ENCODE measurements around the gene HRH4. TPM values are rescaled to one million over a fixed set of nuclear protein-coding genes. Genes with fewer than 3 reads are reported as not detected.

HRH4 gene
- total and polyA plus RNA-seq, 2 of the 13 experiments (the other 11 are each of a cell fraction or from before 2014, with no cell fraction given) = not detected

DNA sequence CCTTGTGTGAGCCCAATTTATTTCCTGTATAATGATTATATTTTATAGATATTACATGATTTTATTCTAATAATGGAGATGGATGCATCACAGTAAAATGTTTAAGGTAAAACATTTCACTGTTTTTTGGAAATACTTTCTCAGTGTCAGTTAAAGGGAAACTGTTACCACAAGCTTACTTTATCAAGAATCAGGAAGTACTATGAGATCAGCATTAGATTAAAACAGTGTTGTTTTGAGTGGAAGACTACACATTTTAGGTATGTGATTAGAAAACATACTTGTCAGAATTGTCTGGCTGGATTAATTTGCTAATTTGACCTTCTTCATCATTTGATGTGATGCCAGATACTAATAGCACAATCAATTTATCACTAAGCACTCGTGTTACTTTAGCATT lies at the start of gene HRH4 (continued):
- TF ChIP-seq, protein P1, sequence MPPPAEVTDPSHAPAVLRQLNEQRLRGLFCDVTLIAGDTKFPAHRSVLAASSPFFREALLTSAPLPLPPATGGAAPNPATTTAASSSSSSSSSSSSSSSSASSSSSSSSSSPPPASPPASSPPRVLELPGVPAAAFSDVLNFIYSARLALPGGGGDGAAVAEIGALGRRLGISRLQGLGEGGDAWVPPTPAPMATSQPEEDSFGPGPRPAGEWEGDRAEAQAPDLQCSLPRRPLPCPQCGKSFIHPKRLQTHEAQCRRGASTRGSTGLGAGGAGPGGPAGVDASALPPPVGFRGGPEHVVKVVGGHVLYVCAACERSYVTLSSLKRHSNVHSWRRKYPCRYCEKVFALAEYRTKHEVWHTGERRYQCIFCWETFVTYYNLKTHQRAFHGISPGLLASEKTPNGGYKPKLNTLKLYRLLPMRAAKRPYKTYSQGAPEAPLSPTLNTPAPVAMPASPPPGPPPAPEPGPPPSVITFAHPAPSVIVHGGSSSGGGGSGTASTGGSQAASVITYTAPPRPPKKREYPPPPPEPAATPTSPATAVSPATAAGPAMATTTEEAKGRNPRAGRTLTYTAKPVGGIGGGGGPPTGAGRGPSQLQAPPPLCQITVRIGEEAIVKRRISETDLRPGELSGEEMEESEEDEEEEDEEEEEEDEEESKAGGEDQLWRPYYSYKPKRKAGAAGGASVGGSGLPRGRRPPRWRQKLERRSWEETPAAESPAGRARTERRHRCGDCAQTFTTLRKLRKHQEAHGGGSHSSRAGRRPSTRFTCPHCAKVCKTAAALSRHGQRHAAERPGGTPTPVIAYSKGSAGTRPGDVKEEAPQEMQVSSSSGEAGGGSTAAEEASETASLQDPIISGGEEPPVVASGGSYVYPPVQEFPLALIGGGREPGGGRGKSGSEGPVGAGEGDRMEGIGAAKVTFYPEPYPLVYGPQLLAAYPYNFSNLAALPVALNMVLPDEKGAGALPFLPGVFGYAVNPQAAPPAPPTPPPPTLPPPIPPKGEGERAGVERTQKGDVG (CRISPR knock-in tag; IDR thresholded peaks at IDR 0.05; ENCODE audit: borderline replicate concordance) = no peak

DNA sequence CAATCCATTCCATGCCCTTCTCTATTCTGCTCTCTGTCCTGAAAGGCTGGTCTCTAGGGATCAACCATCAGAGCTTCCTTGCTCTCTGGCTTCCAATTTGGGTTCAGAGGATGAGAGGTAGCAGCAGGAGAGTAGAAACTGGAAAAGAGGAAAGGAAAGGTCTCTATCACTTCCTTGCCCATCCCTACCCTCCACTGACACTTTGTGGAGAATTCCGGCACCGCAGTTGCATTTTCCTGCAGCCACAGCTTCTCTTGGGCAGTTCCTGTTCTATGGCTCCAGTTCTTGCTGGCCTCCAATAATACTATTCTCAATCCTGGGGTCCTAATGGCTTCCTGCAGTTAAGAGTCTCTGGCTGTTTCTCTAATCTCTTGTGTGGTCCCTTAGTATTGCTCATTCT lies 47.3 kb upstream of the HRH4 start:
- ATAC-seq = no peak
- no peak for FAIRE-seq
- 4% methylated on average over 2 of the region's 2 CpGs for WGBS (ENCODE audit: low lambda C conversion rate)
- no peak overlapping the region for H3K9ac ChIP-seq (ENCODE audit: insufficient read depth, low read depth, low read length)
- H3K27me3 ChIP-seq (ENCODE audit: control insufficient read depth in 1 of 2, insufficient read depth in 2 of 2, low read length in 2 of 2) = peaks cover 0 to 6% of the 10 kb centered on the region in 2 experiments; a peak in 1 of 5 replicates
- ChIA-PET CTCF (ENCODE audit: low intra/inter-chr PET ratio, low total read pairs) (no interaction called here), POLR2A (no interaction called here)
- H2AFZ ChIP-seq (ENCODE audit: low read length) = no peak overlapping the region
- in situ Hi-C loops (cut with HindIII; ENCODE audit: extremely low pct_ligation_motif_present, low pct_unique_long_range_greater_than_20kb) = no loop called here
- H3K27ac ChIP-seq (ENCODE audit: extremely low read length, insufficient read depth, low read length) = no peak overlapping the region
- H3K36me3 ChIP-seq (replicated peaks in 1 of 2; ENCODE audit: control insufficient read depth in 1 of 2, insufficient read depth in 2 of 2, low read length in 2 of 2) = no peaks in the 10 kb centered on the region
- no peaks in the 10 kb centered on the region for H4K20me1 ChIP-seq (ENCODE audit: insufficient read depth, low read length)
- no peaks in the 10 kb centered on the region for H3K79me2 ChIP-seq (ENCODE audit: insufficient read depth, low read length)
- no peaks in the 10 kb centered on the region for H3K9me3 ChIP-seq (ENCODE audit: low read length)
- H3K4me3 ChIP-seq (replicated peaks in 1 of 3; ENCODE audit: insufficient read depth in 1 of 3, low read depth in 2 of 3, low read length in 3 of 3) = no peak overlapping the region
- H3K4me1 ChIP-seq (ENCODE audit: insufficient read depth, low read length) = no peaks in the 10 kb centered on the region
- TF ChIP-seq, protein P2, sequence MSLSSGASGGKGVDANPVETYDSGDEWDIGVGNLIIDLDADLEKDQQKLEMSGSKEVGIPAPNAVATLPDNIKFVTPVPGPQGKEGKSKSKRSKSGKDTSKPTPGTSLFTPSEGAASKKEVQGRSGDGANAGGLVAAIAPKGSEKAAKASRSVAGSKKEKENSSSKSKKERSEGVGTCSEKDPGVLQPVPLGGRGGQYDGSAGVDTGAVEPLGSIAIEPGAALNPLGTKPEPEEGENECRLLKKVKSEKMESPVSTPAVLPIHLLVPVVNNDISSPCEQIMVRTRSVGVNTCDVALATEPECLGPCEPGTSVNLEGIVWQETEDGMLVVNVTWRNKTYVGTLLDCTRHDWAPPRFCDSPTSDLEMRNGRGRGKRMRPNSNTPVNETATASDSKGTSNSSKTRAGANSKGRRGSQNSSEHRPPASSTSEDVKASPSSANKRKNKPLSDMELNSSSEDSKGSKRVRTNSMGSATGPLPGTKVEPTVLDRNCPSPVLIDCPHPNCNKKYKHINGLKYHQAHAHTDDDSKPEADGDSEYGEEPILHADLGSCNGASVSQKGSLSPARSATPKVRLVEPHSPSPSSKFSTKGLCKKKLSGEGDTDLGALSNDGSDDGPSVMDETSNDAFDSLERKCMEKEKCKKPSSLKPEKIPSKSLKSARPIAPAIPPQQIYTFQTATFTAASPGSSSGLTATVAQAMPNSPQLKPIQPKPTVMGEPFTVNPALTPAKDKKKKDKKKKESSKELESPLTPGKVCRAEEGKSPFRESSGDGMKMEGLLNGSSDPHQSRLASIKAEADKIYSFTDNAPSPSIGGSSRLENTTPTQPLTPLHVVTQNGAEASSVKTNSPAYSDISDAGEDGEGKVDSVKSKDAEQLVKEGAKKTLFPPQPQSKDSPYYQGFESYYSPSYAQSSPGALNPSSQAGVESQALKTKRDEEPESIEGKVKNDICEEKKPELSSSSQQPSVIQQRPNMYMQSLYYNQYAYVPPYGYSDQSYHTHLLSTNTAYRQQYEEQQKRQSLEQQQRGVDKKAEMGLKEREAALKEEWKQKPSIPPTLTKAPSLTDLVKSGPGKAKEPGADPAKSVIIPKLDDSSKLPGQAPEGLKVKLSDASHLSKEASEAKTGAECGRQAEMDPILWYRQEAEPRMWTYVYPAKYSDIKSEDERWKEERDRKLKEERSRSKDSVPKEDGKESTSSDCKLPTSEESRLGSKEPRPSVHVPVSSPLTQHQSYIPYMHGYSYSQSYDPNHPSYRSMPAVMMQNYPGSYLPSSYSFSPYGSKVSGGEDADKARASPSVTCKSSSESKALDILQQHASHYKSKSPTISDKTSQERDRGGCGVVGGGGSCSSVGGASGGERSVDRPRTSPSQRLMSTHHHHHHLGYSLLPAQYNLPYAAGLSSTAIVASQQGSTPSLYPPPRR (CRISPR knock-in tag; IDR thresholded peaks at IDR 0.05; ENCODE audit: borderline replicate concordance) = no peak
- TF ChIP-seq, protein P3, sequence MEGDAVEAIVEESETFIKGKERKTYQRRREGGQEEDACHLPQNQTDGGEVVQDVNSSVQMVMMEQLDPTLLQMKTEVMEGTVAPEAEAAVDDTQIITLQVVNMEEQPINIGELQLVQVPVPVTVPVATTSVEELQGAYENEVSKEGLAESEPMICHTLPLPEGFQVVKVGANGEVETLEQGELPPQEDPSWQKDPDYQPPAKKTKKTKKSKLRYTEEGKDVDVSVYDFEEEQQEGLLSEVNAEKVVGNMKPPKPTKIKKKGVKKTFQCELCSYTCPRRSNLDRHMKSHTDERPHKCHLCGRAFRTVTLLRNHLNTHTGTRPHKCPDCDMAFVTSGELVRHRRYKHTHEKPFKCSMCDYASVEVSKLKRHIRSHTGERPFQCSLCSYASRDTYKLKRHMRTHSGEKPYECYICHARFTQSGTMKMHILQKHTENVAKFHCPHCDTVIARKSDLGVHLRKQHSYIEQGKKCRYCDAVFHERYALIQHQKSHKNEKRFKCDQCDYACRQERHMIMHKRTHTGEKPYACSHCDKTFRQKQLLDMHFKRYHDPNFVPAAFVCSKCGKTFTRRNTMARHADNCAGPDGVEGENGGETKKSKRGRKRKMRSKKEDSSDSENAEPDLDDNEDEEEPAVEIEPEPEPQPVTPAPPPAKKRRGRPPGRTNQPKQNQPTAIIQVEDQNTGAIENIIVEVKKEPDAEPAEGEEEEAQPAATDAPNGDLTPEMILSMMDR (CRISPR knock-in tag; IDR thresholded peaks at IDR 0.05) = peak; percentile 21; the same call in 1 of the 2 replicates
- no TSS peak for BruUV-seq (replicated peaks)
- DNase-seq (ENCODE audit: low spot score) = no peak
- intact Hi-C loops (cut with micrococcal nuclease; ENCODE audit: unreplicated experiment) = no loop called here
- no peak overlapping the region for H3K4me2 ChIP-seq (ENCODE audit: low read depth, low read length)
